IPS-20b (cell line): Measurements from ENCODE around the gene PLA2G6.
"Not testable (repeated sequence)": the region's sequence is repeated elsewhere in the genome, so short reads cannot be mapped to it uniquely, and the experiment has no call there.

ENCODE experiments used
- H3K27ac ChIP-seq: one replicate; pipeline ENCODE4 v1.5.1; 2013; ENCODE audit warnings: low read length
- H3K27me3 ChIP-seq: 2 replicates; pipeline ENCODE4 v1.6.1; 2013; ENCODE audit warnings: mild to moderate bottlenecking, low read length, inconsistent platforms; ENCODE audit not compliant: insufficient read depth
- H3K36me3 ChIP-seq: 2 replicates; pipeline ENCODE4 v1.6.1; 2013; ENCODE audit warnings: low read depth, mild to moderate bottlenecking, inconsistent platforms, low read length, moderate library complexity; ENCODE audit not compliant: insufficient read depth
- H3K4me1 ChIP-seq: 2 replicates; pipeline ENCODE4 v1.6.1; 2013; ENCODE audit warnings: mild to moderate bottlenecking, control low read depth, inconsistent platforms, low read length, moderate library complexity; ENCODE audit not compliant: insufficient read depth
- H3K4me3 ChIP-seq: 2 replicates; pipeline ENCODE4 v1.5.1; 2013; ENCODE audit warnings: mild to moderate bottlenecking, low read length, inconsistent platforms
- H3K9ac ChIP-seq: 2 replicates; pipeline ENCODE4 v1.6.1; 2013; ENCODE audit warnings: low read depth, mild to moderate bottlenecking, inconsistent platforms, low read length, moderate library complexity
- H3K9me3 ChIP-seq: 2 replicates; pipeline ENCODE4 v1.6.1; 2013; ENCODE audit warnings: mild to moderate bottlenecking, low read depth, low read length, inconsistent platforms; ENCODE audit not compliant: insufficient read depth

Gene PLA2G6

GRCh38 chr22:38118182-38118581, 63.4 kb downstream of the PLA2G6 start:
- H3K9me3 ChIP-seq: no peaks in the 10 kb centered on the region
- H3K4me3 ChIP-seq: no peak overlapping the region
- H3K27me3 ChIP-seq: no peaks in the 10 kb centered on the region
- no peaks in the 10 kb centered on the region for H3K4me1 ChIP-seq
- no peaks in the 10 kb centered on the region for H3K36me3 ChIP-seq
- H3K27ac ChIP-seq: no peak overlapping the region
- H3K9ac ChIP-seq: no peak overlapping the region

GRCh38 chr22:38117556-38117955, 64.1 kb downstream of the PLA2G6 start:
- not testable (repeated sequence) for H3K9me3 ChIP-seq, H3K4me1 ChIP-seq, H3K36me3 ChIP-seq, H3K27me3 ChIP-seq, H3K4me3 ChIP-seq, H3K9ac ChIP-seq, H3K27ac ChIP-seq

GRCh38 chr22:38115423-38116205, 66.0 kb downstream of the PLA2G6 start:
- no peak overlapping the region for H3K4me3 ChIP-seq

GRCh38 chr22:38114484-38115398, 66.9 kb downstream of the PLA2G6 start:
- no peak overlapping the region for H3K27ac ChIP-seq
- no peaks in the 10 kb centered on the region for H3K9me3 ChIP-seq
- no peak overlapping the region for H3K4me3 ChIP-seq
- H3K36me3 ChIP-seq: no peaks in the 10 kb centered on the region
- H3K27me3 ChIP-seq: peaks cover 3% of the 10 kb centered on the region
- H3K9ac ChIP-seq: no peak overlapping the region
- no peaks in the 10 kb centered on the region for H3K4me1 ChIP-seq

More at GRCh38 chr22:38115423-38116205, 66.0 kb downstream of the PLA2G6 start:
- Histone ChIP-seq H3K9me3 (no peaks in the 10 kb centered on the region), H3K36me3 (no peaks in the 10 kb centered on the region), H3K27ac (no peak overlapping the region), H3K4me1 (no peaks in the 10 kb centered on the region), H3K9ac (no peak overlapping the region), H3K27me3 (no peaks in the 10 kb centered on the region)

- no peaks in the 10 kb centered on the region for H3K4me1 ChIP-seq
- no peak overlapping the region for H3K9ac ChIP-seq
- no peaks in the 10 kb centered on the region for H3K36me3 ChIP-seq
- peaks cover 4% of the 10 kb centered on the region for H3K27me3 ChIP-seq
- H3K4me3 ChIP-seq: no peak overlapping the region
- H3K27ac ChIP-seq: no peak overlapping the region
- H3K9me3 ChIP-seq: no peaks in the 10 kb centered on the region
Measured at GRCh38 chr22:38112381-38112780, 69.2 kb downstream of the PLA2G6 start.

GRCh38 chr22:38111925-38112355, 69.7 kb downstream of the PLA2G6 start:
- Histone ChIP-seq H3K9me3 (no peaks in the 10 kb centered on the region), H3K36me3 (no peaks in the 10 kb centered on the region), H3K27ac (no peak overlapping the region), H3K4me1 (no peaks in the 10 kb centered on the region), H3K9ac (no peak overlapping the region), H3K27me3 (peaks cover 4% of the 10 kb centered on the region), H3K4me3 (no peak overlapping the region)

GRCh38 chr22:38110863-38111852, 70.5 kb downstream of the PLA2G6 start:
- Histone ChIP-seq H3K36me3 (no peaks in the 10 kb centered on the region), H3K27me3 (peaks cover 4% of the 10 kb centered on the region), H3K4me1 (no peaks in the 10 kb centered on the region), H3K27ac (no peak overlapping the region), H3K4me3 (no peak overlapping the region), H3K9me3 (no peaks in the 10 kb centered on the region), H3K9ac (no peak overlapping the region)

- H3K9me3 ChIP-seq: no peaks in the 10 kb centered on the region
- H3K9ac ChIP-seq: no peak within 1 kb of the TSS
- H3K27ac ChIP-seq: no peak within 1 kb of the TSS
- no peak within 1 kb of the TSS for H3K4me3 ChIP-seq
- peaks cover 4% of the 10 kb centered on the region for H3K27me3 ChIP-seq
- no peaks in the 10 kb centered on the region for H3K4me1 ChIP-seq
- no peaks in the 10 kb centered on the region for H3K36me3 ChIP-seq
Measured at GRCh38 chr22:38110008-38110862, 71.4 kb downstream of the PLA2G6 start, which contains the start of gene BAIAP2L2. TSS of gene BAIAP2L2 (minus strand) at chr22:38110684. CDS start at chr22:38110525, 159 bp downstream.

GRCh38 chr22:38109371-38110001, 72.1 kb downstream of the PLA2G6 start:
- H3K27me3 ChIP-seq: peaks cover 4% of the 10 kb centered on the region
- H3K27ac ChIP-seq: no peak overlapping the region
- no peaks in the 10 kb centered on the region for H3K9me3 ChIP-seq
- H3K9ac ChIP-seq: no peak overlapping the region
- no peaks in the 10 kb centered on the region for H3K36me3 ChIP-seq
- H3K4me1 ChIP-seq: no peaks in the 10 kb centered on the region
- H3K4me3 ChIP-seq: no peak overlapping the region

- H3K9me3 ChIP-seq: no peaks in the 10 kb centered on the region
- no peaks in the 10 kb centered on the region for H3K36me3 ChIP-seq
- no peak overlapping the region for H3K4me3 ChIP-seq
- peaks cover 4% of the 10 kb centered on the region for H3K27me3 ChIP-seq
- no peak overlapping the region for H3K9ac ChIP-seq
- H3K27ac ChIP-seq: no peak overlapping the region
- H3K4me1 ChIP-seq: no peaks in the 10 kb centered on the region
Measured at GRCh38 chr22:38108561-38109319, 72.9 kb downstream of the PLA2G6 start.
